Activated naive CD4-positive, alpha-beta T cell treated with anti-CD3 and anti-CD28 coated beads, Interleukin-2, amount 10 ng/mL, durations not matched to agents 5 hours and 36 hours (primary cell): ENCODE measurements around the gene ALAD. TPM values are rescaled to one million over a fixed set of nuclear protein-coding genes. Genes with fewer than 3 reads are reported as not detected.

ENCODE experiments used
- total RNA-seq, 2 experiments: library from RNA; stranded (reverse); gene quantifications; one replicate each; pipeline ENCODE4 v1.2.3, GENCODE V29; 2021

Gene ALAD
- total RNA-seq: 10 to 100 TPM; 27.9 to 32.9 TPM

DNA sequence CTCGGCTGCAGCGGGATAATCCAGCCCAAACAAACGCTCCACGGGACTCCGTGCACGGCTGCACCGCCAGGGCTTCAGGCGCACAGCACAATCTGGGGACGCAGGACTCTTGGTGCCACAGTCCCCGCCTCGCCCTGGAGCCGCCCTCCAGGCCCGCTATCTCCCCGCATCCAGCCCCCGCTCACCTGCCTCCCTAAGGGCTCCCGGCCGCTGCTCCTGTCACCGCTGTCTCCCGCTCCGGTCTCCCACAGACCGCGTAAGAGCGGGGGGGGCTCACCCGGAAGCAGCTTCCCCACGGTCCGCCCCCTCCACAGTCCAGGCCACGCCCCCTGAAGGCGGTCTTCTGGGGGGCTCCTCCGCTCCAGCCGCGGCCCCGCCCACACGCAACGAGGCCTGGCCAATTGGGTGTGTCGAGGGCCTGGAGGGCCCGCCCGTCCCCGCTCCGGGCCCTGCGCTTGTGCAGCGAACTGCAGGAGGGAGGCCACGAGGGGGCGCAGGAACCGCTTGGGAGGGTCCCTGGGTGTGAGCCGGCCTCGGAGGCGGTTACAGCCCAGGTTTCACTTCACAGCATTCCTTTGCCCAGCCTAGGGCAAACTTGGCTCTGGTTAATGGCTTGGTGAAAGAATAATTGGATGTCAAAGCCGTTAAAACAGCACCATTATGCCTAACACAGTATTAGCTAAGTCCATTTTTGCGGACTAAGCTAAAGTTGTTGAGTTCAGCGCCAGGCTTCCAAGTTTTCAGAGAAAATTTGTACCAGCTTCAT lies at the start of gene ALAD:
TSS of gene ALAD (minus strand) at position 258 of the 766 bp plus-strand sequence. CDS start 7,725 bp downstream, outside the sequence.

DNA sequence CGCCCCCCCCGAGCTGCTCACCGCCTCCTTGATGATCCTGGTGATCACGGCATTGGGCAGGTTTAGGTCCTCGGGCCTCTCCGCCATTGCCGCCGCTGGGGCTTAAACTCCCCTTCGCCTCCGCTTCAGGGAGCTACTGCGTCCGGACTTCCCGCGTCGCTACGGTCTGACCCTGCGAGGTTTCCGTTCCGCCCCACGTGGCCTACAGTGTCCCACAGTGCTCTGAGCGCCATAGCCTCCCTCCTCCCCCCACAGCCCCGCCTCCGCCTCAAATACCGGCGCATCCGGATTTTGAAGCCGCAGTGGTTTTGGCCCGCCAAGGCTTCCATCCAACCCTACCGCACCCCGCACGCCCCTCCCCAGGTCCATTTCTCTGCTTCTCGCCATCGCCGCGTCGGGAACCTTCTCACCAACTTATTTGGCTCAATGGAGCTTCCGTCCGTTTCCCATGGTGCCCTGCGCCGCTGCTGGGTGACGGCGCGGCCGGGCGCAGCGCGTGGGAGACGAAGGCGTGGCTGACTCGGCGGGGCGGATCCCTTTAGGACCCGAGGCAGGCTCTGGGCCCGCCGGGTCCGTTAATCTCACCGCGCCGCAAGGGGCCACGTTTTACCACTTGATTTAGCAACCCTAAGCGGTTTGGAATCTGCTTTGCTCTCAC lies 9.3 kb upstream of the ALAD start, which contains the start of the genes C9orf43 and POLE3:
TSS of gene C9orf43 (plus strand) at position 541 of the 658 bp plus-strand sequence. CDS start 2,747 bp downstream, outside the sequence.
TSS of gene POLE3 (minus strand) at position 469 of the 658 bp plus-strand sequence. CDS start at position 87, 382 bp downstream.

DNA sequence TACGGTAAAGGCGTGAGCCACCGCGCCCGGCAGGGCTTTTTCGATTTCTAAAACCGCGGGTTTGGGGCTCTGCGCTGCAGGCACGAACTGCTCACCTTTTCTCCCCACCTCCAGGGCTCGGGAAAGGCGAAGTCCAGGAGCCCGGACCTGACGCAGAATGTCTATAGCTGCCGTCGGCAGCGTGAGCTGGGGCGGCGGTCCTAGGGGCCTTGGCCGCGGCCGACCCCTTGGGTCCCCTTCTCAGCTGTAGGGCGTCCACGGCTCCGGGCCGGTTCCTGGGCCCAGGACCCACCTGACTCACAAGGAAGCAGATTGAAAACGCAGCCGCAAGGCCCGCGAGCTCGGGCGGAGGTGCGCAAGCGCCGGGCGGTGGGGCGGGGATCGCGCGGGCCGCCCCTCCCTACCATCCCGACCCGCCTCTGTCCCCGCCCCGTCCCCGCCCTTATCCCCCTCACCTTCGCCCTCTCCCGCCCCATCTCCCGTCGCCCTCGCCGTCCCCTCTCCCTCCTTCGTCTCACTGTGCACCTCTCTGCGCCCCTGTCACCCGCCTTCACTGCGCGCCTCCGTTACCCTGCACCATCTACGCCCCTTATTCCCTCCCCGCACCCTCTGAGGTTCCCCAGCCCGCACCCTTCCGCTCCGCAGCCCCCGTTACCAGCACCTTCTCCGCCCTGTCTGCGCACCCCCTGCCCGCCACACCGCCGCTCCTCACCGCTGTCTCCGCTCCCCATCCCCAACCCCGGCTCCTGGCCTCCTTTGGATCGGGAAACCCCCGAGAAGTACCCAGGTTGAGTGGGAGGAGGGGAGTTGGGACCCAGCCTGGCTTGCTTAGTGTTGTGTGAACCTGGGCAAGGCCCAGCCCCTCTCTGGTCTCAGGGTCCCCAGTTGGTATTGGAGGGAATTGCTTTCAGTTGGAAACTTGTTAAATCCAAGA lies 24.2 kb downstream of the ALAD start, which contains the start of gene HDHD3:
TSS of gene HDHD3 (minus strand) at position 353 of the 934 bp plus-strand sequence. CDS start 2,632 bp downstream, outside the sequence.

DNA sequence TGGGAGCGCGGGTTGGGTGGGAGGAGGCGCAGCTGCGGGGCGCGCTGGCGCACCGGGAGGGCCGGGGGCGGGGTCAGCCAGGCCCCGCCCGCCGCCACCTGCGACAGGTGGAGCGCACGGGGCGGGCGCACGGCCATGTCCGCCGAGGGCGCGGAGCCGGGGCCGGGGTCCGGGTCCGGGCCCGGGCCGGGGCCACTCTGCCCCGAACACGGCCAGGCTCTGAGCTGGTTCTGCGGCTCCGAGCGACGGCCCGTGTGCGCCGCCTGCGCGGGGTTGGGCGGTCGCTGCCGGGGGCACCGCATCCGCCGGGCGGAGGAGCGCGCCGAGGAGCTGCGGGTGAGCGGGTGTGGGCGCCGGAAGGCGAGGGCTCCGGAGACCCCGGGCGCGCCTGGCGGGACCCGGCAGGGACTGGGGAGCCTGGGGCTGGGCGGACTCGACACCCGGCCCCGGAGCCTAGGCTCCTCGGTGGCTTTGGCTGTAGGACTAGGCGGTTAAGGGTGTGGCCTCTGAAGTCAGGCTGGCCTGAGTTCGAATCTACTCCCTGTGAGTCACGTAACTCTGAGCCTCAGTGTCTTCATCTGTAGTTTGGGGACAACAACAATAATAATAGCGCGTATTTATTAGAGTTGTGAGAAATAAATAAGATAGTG lies 51.5 kb downstream of the ALAD start, which contains the start of gene BSPRY:
TSS of gene BSPRY (plus strand) at position 97 of the 650 bp plus-strand sequence. CDS start at position 136, 39 bp downstream.

DNA sequence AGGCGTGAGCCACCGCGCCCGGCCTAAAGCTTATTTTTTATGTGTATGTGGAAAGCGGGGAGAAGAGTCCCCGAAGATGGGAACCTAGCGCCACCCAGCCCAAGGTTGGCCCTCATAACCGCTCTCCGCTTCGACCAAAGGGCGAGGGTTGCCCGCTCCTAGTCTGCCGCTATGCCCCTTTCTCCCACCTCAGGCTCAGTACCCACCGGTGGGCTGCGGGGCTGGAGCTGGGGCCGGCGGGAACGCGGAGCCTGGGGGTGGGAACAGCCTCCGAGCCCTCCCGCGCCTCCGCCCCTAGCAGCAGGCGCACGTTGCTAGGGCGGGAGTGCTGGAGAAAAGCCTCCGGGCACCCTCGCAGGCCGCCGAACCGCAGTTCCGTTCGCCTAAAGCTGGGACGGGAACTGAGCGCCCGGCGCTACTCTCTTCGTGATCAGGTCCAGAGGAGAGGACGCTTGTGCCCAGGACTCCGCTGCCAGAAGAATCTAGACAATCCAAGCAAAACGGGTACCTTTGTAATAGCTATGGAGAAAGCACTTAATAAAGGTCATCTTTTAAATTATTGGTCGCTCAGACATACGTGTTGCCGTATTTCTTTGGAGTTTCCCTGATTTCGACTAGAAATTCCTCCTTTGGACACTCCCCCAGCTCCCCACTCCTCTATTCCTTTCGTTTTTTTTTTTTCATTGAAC lies 60.9 kb downstream of the ALAD start, which contains the start of gene WDR31:
TSS of gene WDR31 (minus strand) at position 265 of the 689 bp plus-strand sequence. CDS start 8,253 bp downstream, outside the sequence.

Other genes starting within 250 kb of the ALAD start
- 10 to 100 TPM; 34.7 to 35.4 TPM for gene FKBP15, start 180.0 kb downstream of the ALAD start, total RNA-seq
- 1 to 10 TPM; 7.7 to 7.8 TPM for gene SLC31A1, start 179.7 kb downstream of the ALAD start, total RNA-seq
- 10 to 100 TPM; 32.2 to 35.2 TPM for gene CDC26, start 125.7 kb downstream of the ALAD start, total RNA-seq
- 10 to 100 TPM; 22.8 to 25.0 TPM for gene PRPF4, start 125.6 kb downstream of the ALAD start, total RNA-seq
- gene RNF183, start 97.9 kb downstream of the ALAD start, total RNA-seq: not detected
- gene WDR31, start 61.0 kb downstream of the ALAD start, total RNA-seq: under 1 TPM; 0.91 to 0.96 TPM
- 1 to 10 TPM; 2.5 to 2.6 TPM for gene BSPRY, start 51.7 kb downstream of the ALAD start, total RNA-seq
- 10 to 100 TPM; 15.5 to 17.0 TPM for gene HDHD3, start 24.3 kb downstream of the ALAD start, total RNA-seq
- gene POLE3, start 9.4 kb upstream of the ALAD start, total RNA-seq: 10 to 100 TPM; 60.5 to 61.2 TPM
- under 1 TPM; 0.39 to 0.43 TPM for gene C9orf43, start 9.5 kb upstream of the ALAD start, total RNA-seq
- 10 to 100 TPM; 33.3 to 34.1 TPM for gene RGS3, start 62.4 kb upstream of the ALAD start, total RNA-seq